NCI-H1930 (cell line): ENCODE results near the gene PTPRD.

Experiments used
- DNase-seq, 2 experiments: peaks; one replicate each; lab custom pipeline; 2025; lab: John Stamatoyannopoulos, UW

PTPRD gene

GRCh38 chr9:8437876-8438275 is 2174.9 kb downstream of the PTPRD start:
- DNase-seq = no peak

GRCh38 chr9:8437259-8437658 is 2175.5 kb downstream of the PTPRD start:
- DNase-seq = no peak

DNA sequence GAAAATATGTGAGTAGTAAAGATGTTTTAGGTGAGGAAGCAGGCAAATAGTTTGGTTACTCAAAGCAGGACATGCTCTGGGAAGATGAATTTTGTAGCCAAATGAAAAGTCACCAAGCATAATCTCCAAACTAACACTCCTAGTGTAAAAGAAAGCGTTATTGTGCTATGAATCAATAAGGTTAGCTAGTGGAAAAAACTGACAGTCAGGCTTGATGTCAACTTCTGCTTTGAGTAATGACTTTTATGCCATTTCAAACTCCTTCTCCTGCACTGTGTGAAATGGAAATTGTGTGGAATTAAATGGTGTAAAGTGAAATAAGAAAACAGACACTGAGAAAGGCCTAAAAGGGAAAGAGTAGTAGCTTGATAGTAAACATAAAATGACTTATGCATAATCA is 2176.0 kb downstream of the PTPRD start:
- no peak for DNase-seq

GRCh38 chr9:8434621-8435020 is 2178.2 kb downstream of the PTPRD start:
- no peak for DNase-seq

DNA sequence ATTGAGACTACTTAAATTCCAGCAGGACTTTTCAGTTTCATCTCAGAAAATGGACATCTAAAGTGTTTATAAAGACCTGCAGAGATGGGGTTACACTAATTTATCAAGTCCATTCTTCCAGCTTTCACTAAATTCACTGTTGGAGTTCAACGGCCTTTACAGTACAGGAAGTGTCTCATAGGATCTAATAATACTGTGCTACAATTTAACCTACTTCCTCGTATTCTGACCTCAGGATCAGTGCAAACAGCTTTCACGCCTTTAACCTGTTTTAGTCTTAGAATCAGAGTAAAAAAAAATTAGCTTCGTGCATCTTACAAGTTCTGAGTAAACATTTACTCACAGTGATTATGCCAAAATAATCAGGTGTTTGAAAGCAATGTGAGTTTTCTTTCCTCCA is 2180.6 kb downstream of the PTPRD start:
- DNase-seq = no peak

GRCh38 chr9:8431505-8431904 is 2181.3 kb downstream of the PTPRD start:
- DNase-seq = no peak

GRCh38 chr9:8430945-8431344 is 2181.9 kb downstream of the PTPRD start:
- no peak for DNase-seq

DNA sequence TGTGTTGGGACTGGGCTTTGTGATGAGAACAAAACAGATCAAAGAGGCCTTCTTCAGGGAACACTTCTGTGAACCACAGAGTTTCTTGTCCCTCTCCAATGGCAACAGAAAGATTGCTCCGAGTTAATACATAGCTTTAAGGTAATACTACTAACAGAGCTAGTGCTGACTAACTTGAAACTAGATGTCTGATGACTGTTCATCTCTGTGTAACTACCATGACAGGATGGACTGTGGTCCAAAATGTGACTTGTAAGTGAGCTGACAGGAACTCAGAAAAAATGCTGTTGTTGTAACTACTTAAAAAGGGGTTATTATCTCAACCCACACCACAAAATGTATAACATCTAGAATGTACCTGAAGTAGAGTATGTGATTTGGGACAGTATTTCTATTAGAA is 2183.0 kb downstream of the PTPRD start:
- DNase-seq = no peak

DNA sequence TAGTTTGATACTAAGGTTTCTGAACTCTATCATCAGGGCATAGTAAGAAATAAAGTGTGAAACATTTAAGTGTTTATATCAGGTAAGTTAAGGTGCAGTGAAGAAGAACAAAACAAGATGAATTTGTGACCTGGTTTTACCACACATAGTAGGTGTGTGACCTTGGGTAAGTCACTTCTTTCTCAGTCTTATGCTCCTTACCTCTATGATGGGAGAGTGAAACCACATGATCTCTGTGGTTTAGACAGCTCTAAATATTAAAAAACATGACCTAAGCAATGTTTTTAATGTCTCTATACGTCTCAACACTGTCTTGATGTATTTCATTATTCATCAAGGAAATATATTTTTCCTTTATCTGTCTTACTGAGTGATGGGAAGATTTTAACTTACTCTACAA is 2183.6 kb downstream of the PTPRD start:
- no peak for DNase-seq

DNA sequence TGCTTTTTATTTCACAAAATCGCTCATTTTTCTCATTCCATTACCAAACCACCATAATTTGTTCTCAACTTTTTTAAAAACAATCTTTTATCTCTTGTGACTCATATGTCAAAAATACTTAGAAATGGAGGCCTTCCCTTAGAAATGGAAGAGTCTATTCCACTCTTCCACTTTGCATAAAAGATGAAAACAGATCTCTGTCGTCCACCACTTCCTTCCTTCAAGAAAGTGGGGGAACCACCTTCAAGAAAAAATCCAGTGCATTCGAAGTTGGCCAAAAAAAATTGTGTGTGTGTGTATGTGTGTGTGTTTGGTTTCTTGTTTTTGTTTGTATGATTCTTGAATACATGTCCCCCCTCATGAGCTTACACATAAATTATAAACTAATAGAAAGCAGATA is 2184.4 kb downstream of the PTPRD start:
- no peak for DNase-seq

DNA sequence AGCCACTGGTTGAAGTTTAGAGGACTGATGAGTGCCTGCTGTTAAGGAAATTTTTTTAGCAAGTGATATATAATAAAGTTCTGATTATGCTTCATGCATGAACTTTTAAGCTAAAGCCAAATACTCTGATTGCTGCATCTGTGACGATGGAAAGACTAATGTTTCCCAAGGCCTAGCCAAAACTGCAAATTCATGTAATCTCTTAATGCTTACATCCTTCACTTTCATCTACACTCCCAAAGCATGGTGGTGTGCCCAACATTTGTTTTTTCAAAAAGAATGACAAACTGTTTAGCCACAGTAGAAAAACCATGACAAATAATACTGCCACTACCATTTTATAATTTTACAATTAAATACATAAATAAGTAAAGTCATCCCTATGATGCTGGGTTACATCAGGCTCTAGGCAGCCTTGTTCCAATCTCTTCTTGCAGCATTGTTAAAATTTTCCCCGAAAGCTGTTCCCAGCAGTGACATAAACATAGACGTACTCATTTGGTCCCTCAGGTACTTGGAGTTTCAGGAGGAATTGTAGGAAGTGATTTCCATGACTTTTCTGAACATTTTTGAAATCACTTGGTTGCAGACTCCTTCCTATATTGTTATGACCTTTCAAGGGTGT is 2187.9 kb downstream of the PTPRD start:
- no peak for DNase-seq

GRCh38 chr9:8420416-8420815 is 2192.4 kb downstream of the PTPRD start:
- DNase-seq = no peak

GRCh38 chr9:8419596-8420275 is 2193.1 kb downstream of the PTPRD start:
- DNase-seq = no peak

GRCh38 chr9:8417341-8417740 is 2195.5 kb downstream of the PTPRD start:
- no peak for DNase-seq

GRCh38 chr9:8412327-8412726 is 2200.5 kb downstream of the PTPRD start:
- DNase-seq = no peak

DNA sequence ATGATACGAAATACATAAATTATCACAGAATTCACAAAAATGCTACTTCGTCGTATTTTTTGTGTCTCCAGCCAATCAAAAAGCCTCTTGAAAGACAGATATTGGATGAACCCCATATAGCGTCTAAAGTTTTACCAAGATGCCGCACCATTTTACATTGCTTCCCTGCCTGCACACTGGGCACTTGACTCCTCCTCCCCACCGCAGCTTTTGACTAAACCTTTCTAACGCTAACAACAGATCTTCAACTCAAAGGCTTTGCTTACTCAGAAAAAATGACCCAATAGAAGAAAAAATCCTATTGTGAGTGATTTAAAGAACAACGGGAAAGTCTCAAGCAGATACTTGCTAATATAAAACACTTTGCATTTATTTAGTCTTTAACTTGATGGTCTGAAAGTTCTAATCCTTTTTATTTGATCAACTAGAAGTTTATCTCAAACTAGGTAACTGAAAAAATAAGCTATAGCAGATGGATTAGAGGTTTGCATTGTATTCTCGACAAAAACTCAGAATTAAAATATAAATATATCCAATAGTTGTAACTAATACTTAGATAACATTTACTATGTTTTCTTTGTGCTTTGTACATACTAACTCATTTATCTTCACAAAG is 2204.1 kb downstream of the PTPRD start:
- DNase-seq = no peak

- no peak for DNase-seq
Measured at GRCh38 chr9:8401961-8402705, 2210.7 kb downstream of the PTPRD start.

DNA sequence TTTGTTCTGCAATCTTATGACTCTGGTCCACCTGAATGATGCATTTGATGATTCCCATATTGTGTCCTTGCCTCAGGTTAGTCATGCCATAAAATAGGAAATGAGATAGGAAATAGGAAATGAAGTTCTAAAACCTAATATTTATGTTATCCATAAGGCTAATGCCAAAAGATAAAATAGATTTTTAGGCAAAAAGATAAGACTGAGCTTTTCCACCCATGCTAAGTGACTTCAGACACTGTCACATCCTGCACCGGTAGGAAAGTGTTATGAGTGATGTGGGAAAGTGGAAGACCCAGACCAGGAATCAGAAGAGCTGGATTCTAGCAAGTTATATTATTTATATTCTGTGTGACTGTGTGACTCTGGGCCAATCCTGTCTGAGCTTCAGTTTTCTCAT is 2212.4 kb downstream of the PTPRD start:
- DNase-seq = no peak

DNA sequence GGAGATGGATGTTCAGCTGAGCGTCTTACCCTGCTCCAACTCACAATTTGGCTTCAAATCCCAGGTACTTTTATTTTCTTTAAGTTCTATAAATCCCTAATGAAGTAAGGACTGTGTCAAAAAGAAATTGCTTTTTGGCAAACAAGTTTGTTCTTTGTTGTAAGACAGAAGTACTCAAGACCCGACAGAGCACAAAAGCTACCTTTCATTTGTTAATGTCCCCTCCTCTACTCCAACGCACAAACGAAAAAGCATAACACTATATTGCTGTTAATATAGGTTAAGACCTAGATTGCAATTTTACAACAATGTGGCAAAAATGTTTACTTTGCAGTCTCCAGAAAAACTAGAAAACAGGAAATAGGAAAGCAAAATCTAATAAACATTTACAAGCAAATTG is 2217.8 kb downstream of the PTPRD start:
- no peak for DNase-seq

DNA sequence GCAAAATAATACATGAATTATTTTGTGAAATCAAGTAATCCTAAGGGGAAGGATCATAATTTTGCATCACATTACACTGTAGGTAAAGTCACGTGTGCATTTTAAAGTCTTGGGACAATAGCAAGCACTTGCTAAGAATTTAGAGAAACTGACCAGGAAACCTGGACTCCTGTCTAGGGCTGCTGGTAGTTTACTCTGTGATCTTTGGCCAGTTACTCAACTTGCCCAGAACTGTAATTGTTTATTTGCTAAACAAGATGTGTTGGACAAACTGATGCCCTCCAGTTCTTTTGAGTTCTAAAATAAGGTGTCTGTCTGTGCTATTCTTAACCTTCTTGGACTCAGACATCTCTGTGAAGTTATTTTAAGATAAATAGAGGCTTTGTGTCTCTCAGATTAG is 2218.5 kb downstream of the PTPRD start:
- no peak for DNase-seq

GRCh38 chr9:8392866-8393265 is 2219.9 kb downstream of the PTPRD start:
- DNase-seq = no peak

DNA sequence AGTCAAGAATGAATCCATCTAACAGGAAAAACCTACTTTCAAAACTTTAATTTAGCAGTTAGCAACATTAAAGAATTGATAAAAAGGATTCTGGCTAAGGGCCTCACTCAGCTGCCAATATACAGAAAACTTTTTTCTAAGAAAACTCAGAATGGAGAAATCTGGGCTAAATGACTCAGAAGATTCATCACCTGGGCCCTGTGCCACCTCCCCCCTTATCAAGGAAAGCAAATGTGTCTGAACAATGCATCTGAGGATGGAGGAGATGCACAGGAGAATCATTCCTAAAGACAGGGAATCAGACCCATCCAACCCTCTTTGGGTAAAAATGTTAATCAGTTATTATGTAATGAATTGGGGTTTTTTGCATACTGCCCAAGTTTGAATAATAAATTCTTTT is 2221.2 kb downstream of the PTPRD start:
- no peak for DNase-seq

- no peak for DNase-seq
Measured at GRCh38 chr9:8391132-8391531, 2221.7 kb downstream of the PTPRD start.
